CD8-positive, alpha-beta memory T cell (primary cell): Measurements from ENCODE around the gene FRMD4A. TPM values are rescaled to one million over a fixed set of nuclear protein-coding genes. Genes with fewer than 3 reads are reported as not detected.

Source experiments
- CTCF ChIA-PET: fragments of 350-600 bp; sonication (Branson Sonifier 250); formaldehyde crosslinking; loops from one replicate; lab custom pipeline; 2021; ENCODE audit warnings: antibody characterized with exemption; lab: Charles Lee
- POLR2A ChIA-PET: fragments of 350-600 bp; sonication (Branson Sonifier 250); formaldehyde crosslinking; loops from one replicate; lab custom pipeline; 2021; ENCODE audit warnings: antibody characterized with exemption; lab: Charles Lee
- DNase-seq, 5 donors: peaks; one replicate each; pipeline versions ENCODE4 v3.0.0 to v3.0.0-alpha.2; 2020 to 2022; ENCODE audit warnings: mixed read lengths in 1 of 5
- H3K27ac ChIP-seq: one replicate; pipeline ENCODE4 v1.7.0; 2013; ENCODE audit warnings: low read depth, mild to moderate bottlenecking, low read length, moderate library complexity
- H3K27me3 ChIP-seq: 2 replicates; pipeline ENCODE4 v1.7.0; 2013; ENCODE audit warnings: low read length, mild to moderate bottlenecking; ENCODE audit not compliant: insufficient read depth, poor library complexity, severe bottlenecking
- H3K36me3 ChIP-seq: 2 replicates; pipeline ENCODE4 v1.7.0; 2013; ENCODE audit warnings: mild to moderate bottlenecking, low read length, moderate library complexity; ENCODE audit not compliant: insufficient read depth
- H3K4me1 ChIP-seq: 2 replicates; pipeline ENCODE4 v1.7.0; 2013; ENCODE audit warnings: mild to moderate bottlenecking, low read length, moderate library complexity; ENCODE audit not compliant: insufficient read depth
- H3K4me3 ChIP-seq: 2 replicates; pipeline ENCODE4 v1.7.0; 2013; ENCODE audit warnings: mild to moderate bottlenecking, low read length
- H3K9me3 ChIP-seq: 2 replicates; pipeline ENCODE4 v1.7.0; 2013; ENCODE audit warnings: mild to moderate bottlenecking, low read length
- H3K27ac Mint-ChIP-seq, 8 donors: one replicate each; pipeline ENCODE4 v1.8.0; 2020 to 2021; ENCODE audit warnings: mixed read lengths in 8 of 8, mild to moderate bottlenecking in 6 of 8, inconsistent platforms in 3 of 8, moderate library complexity in 3 of 8
- H3K27me3 Mint-ChIP-seq, 2 donors: one replicate each; pipeline ENCODE4 v1.8.0; 2020 to 2021; ENCODE audit warnings: mixed read lengths in 2 of 2, mild to moderate bottlenecking in 1 of 2, moderate library complexity in 1 of 2
- H3K36me3 Mint-ChIP-seq, 3 donors: one replicate each; pipeline ENCODE4 v1.8.0; 2020 to 2021; ENCODE audit warnings: mixed read lengths in 3 of 3, inconsistent platforms in 1 of 3, mild to moderate bottlenecking in 1 of 3
- H3K4me1 Mint-ChIP-seq, 3 donors: one replicate each; pipeline ENCODE4 v1.8.0; 2020 to 2021; ENCODE audit warnings: mixed read lengths in 3 of 3, inconsistent platforms in 1 of 3, mild to moderate bottlenecking in 1 of 3
- H3K4me3 Mint-ChIP-seq, 7 donors: one replicate each; pipeline ENCODE4 v1.8.0; 2020 to 2021; ENCODE audit warnings: mixed read lengths in 7 of 7, mild to moderate bottlenecking in 6 of 7, moderate library complexity in 4 of 7, inconsistent platforms in 2 of 7
- H3K9me3 Mint-ChIP-seq, 5 donors: one replicate each; pipeline ENCODE4 v1.8.0; 2020 to 2022; ENCODE audit warnings: mixed read lengths in 5 of 5, mild to moderate bottlenecking in 3 of 5, moderate library complexity in 2 of 5, inconsistent platforms in 1 of 5
- polyA plus RNA-seq: library from polyadenylated mRNA; unstranded; fragments of 300-500 nt; fragmentation: Illumina TruSeq; gene quantifications from one replicate; pipeline ENCODE4 v1.2.3, GENCODE V29; 2021
- total RNA-seq, 2 experiments: library from RNA; stranded (reverse); gene quantifications; one replicate each; pipeline ENCODE4 v1.2.3, GENCODE V29; 2021

FRMD4A gene
- total and polyA plus RNA-seq, 3 experiments from 2014 or later: 0.21 to 2.7 (median 2.1) TPM

DNA sequence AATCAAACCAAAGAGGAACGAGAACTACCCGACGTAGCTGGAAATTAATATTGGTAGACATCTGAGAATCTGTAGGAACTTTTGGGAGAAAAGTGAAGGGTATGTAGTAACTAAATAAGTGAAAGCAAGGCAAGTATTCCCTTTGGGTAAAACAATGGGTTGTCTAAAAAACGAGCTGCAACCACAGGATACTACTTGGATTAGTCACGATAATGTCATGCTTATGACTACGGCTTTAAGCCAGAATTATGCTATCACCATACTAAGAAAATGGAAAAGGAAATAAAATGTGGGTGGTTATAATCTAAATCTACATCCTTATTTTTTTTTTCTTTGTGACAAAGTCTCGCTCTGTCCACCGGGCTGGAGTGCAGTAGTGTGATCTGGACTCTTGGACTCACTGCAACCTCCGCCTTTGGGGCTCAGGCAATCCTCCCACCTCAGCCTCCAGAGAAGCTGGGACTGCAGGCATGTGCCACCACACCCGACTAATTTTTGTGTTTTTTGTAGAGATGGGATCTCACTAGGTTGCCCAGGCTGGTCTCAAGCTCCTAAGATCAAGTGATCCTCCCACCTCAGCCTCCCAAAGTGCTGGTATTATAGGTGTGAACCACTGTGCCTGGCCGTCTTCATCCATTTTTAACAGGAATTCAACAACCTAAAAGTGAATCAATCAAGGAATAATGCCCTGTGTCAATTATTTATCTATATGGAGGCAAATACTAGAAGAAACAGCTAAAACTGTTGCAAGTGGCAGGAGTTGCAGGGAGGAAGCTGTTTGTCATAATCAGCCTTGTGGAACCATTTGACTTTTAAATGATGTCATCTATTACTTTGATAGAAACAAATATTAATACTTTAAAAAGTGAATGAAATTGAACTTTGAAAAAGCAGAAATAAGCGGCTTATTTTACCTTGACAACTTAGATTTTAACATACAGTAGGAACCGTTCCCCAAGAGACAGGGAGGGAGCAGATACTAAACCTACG is 554.6 kb downstream of the FRMD4A start:
- H3K27me3 Mint-ChIP-seq: peaks cover 9 to 20% of the 10 kb centered on the region in 2 donors

DNA sequence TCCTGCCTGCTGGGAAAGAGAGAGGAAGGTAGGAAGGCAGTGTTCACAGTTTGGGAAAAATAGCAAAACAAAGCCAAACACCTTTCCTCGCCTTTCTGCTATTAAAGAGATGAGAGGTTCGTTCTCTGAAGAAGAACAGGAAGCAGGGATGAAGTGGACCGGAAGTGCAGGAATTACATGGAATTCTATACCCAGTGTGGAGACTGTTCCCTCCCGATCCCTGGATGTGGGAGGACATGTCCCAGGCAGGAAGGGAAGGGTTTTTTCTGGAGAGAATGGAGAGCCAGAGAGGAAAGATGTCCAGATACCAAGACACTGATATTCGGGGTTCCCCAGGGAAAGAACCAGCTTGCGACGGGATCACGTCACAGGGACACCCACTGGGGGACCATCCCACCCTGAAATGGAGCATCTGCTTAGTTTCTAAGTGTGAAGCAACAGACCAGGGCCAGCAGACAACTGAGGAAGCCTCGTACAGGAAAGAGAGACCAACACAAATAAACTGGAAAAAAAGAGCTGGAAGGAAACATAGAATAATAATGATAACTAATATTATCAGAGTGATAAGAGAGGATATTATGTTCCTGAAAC is 556.3 kb downstream of the FRMD4A start:
- ChIA-PET CTCF (no interaction called here), POLR2A (no interaction called here)
- Mint-ChIP-seq H3K27me3 (peaks cover 12 to 34% of the 10 kb centered on the region in 2 donors), H3K4me1 (peaks cover 0 to 8% (median 6%) of the 10 kb centered on the region in 3 donors), H3K4me3 (no peak overlapping the region), H3K36me3 (no peaks in the 10 kb centered on the region), H3K27ac (peak overlapping the region in 1 of 8 donors; percentile 84), H3K9me3 (peaks cover 0 to 2% (median 0%) of the 10 kb centered on the region in 5 donors)
- Histone ChIP-seq H3K27ac (no peak overlapping the region), H3K36me3 (no peaks in the 10 kb centered on the region), H3K4me3 (no peak overlapping the region), H3K4me1 (no peaks in the 10 kb centered on the region), H3K9me3 (no peaks in the 10 kb centered on the region), H3K27me3 (peaks cover 4% of the 10 kb centered on the region)
- DNase-seq: no peak

More for the DNA sequence above, 554.6 kb downstream of the FRMD4A start:
- no peaks in the 10 kb centered on the region for H3K36me3 ChIP-seq
- no peak for DNase-seq
- peaks cover 0 to 8% (median 6%) of the 10 kb centered on the region in 3 donors for H3K4me1 Mint-ChIP-seq
- no peak overlapping the region for H3K27ac ChIP-seq
- no peaks in the 10 kb centered on the region for H3K9me3 Mint-ChIP-seq
- no peak overlapping the region for H3K4me3 ChIP-seq
- CTCF ChIA-PET: interaction anchor here (1.1 to 1.4 kb wide), 2 partner anchors 11 to 117 kb away, joined by 4 to 8 read pairs; no protein-coding TSS in a partner anchor
- POLR2A ChIA-PET: no interaction called here
- no peak overlapping the region for H3K4me3 Mint-ChIP-seq
- no peaks in the 10 kb centered on the region for H3K9me3 ChIP-seq
- H3K36me3 Mint-ChIP-seq: no peaks in the 10 kb centered on the region
- H3K27me3 ChIP-seq: peaks cover 4% of the 10 kb centered on the region
- peak overlapping the region in 2 of 8 donors; percentile 26 to 71 for H3K27ac Mint-ChIP-seq
- no peaks in the 10 kb centered on the region for H3K4me1 ChIP-seq

GRCh38 chr10:13773496-13774170 is 557.1 kb downstream of the FRMD4A start:
- no peaks in the 10 kb centered on the region for H3K36me3 ChIP-seq
- H3K4me3 ChIP-seq: no peak overlapping the region
- Mint-ChIP-seq H3K4me1 (peaks cover 0 to 8% (median 6%) of the 10 kb centered on the region in 3 donors), H3K27ac (peak overlapping the region in 1 of 8 donors; percentile 84), H3K36me3 (no peaks in the 10 kb centered on the region), H3K27me3 (peaks cover 12 to 34% of the 10 kb centered on the region in 2 donors), H3K9me3 (peaks cover 0 to 2% (median 0%) of the 10 kb centered on the region in 5 donors), H3K4me3 (no peak overlapping the region)
- H3K27me3 ChIP-seq: peaks cover 4% of the 10 kb centered on the region
- H3K9me3 ChIP-seq: no peaks in the 10 kb centered on the region
- POLR2A ChIA-PET: no interaction called here
- no peaks in the 10 kb centered on the region for H3K4me1 ChIP-seq
- no peak for DNase-seq
- H3K27ac ChIP-seq: no peak overlapping the region
- CTCF ChIA-PET: no interaction called here

GRCh38 chr10:13773043-13773442 is 557.7 kb downstream of the FRMD4A start:
- Mint-ChIP-seq H3K27me3 (peaks cover 12 to 34% of the 10 kb centered on the region in 2 donors), H3K36me3 (no peaks in the 10 kb centered on the region), H3K4me3 (no peak overlapping the region), H3K27ac (no peak overlapping the region), H3K9me3 (peaks cover 0 to 2% (median 0%) of the 10 kb centered on the region in 5 donors), H3K4me1 (peaks cover 0 to 3% (median 3%) of the 10 kb centered on the region in 3 donors)
- Histone ChIP-seq H3K9me3 (no peaks in the 10 kb centered on the region), H3K4me3 (no peak overlapping the region), H3K36me3 (no peaks in the 10 kb centered on the region), H3K27me3 (peaks cover 4% of the 10 kb centered on the region), H3K27ac (no peak overlapping the region), H3K4me1 (no peaks in the 10 kb centered on the region)
- CTCF ChIA-PET: no interaction called here
- no peak for DNase-seq
- POLR2A ChIA-PET: no interaction called here

- H3K9me3 Mint-ChIP-seq: peaks cover 0 to 2% (median 0%) of the 10 kb centered on the region in 5 donors
- H3K4me1 Mint-ChIP-seq: no peaks in the 10 kb centered on the region
- no peak overlapping the region for H3K27ac Mint-ChIP-seq
- DNase-seq: no peak
- H3K4me3 Mint-ChIP-seq: no peak overlapping the region
- H3K4me3 ChIP-seq: no peak overlapping the region
- H3K27me3 Mint-ChIP-seq: peaks cover 15 to 39% of the 10 kb centered on the region in 2 donors
- H3K9me3 ChIP-seq: no peaks in the 10 kb centered on the region
- H3K4me1 ChIP-seq: no peaks in the 10 kb centered on the region
- CTCF ChIA-PET: interaction anchor here (0.9 kb wide), 1 partner anchor 11 kb away, joined by 3 read pairs; no protein-coding TSS in a partner anchor
- no peak overlapping the region for H3K27ac ChIP-seq
- H3K36me3 ChIP-seq: no peaks in the 10 kb centered on the region
- H3K27me3 ChIP-seq: peaks cover 4% of the 10 kb centered on the region
- POLR2A ChIA-PET: no interaction called here
- H3K36me3 Mint-ChIP-seq: no peaks in the 10 kb centered on the region
These were observed 558.7 kb downstream of the FRMD4A start for GRCh38 chr10:13771992-13772391.

- no peaks in the 10 kb centered on the region for H3K4me1 ChIP-seq
- H3K27ac Mint-ChIP-seq: no peak overlapping the region
- CTCF ChIA-PET: no interaction called here
- H3K36me3 Mint-ChIP-seq: no peaks in the 10 kb centered on the region
- no peak overlapping the region for H3K4me3 Mint-ChIP-seq
- H3K36me3 ChIP-seq: no peaks in the 10 kb centered on the region
- H3K4me3 ChIP-seq: no peak overlapping the region
- no peak overlapping the region for H3K27ac ChIP-seq
- no peaks in the 10 kb centered on the region for H3K9me3 ChIP-seq
- H3K27me3 Mint-ChIP-seq: peaks cover 15 to 41% of the 10 kb centered on the region in 2 donors
- H3K27me3 ChIP-seq: peaks cover 4% of the 10 kb centered on the region
- peaks cover 0 to 2% (median 0%) of the 10 kb centered on the region in 5 donors for H3K9me3 Mint-ChIP-seq
- no peaks in the 10 kb centered on the region for H3K4me1 Mint-ChIP-seq
- DNase-seq: no peak
- POLR2A ChIA-PET: no interaction called here
These were observed 559.8 kb downstream of the FRMD4A start for GRCh38 chr10:13770760-13771493.

- Histone ChIP-seq H3K4me3 (no peak overlapping the region), H3K9me3 (no peaks in the 10 kb centered on the region), H3K27ac (no peak overlapping the region), H3K4me1 (no peaks in the 10 kb centered on the region), H3K36me3 (no peaks in the 10 kb centered on the region), H3K27me3 (peaks cover 4% of the 10 kb centered on the region)
- CTCF ChIA-PET: no interaction called here
- H3K4me3 Mint-ChIP-seq: no peak overlapping the region
- peaks cover 0 to 2% (median 0%) of the 10 kb centered on the region in 5 donors for H3K9me3 Mint-ChIP-seq
- H3K27ac Mint-ChIP-seq: no peak overlapping the region
- H3K36me3 Mint-ChIP-seq: no peaks in the 10 kb centered on the region
- DNase-seq: no peak
- H3K27me3 Mint-ChIP-seq: peaks cover 11 to 35% of the 10 kb centered on the region in 2 donors
- no peaks in the 10 kb centered on the region for H3K4me1 Mint-ChIP-seq
- POLR2A ChIA-PET: no interaction called here
These were observed 560.8 kb downstream of the FRMD4A start for GRCh38 chr10:13769946-13770345.
